ENCODE data around the gene SNCB.

- TF ChIP-seq CTCF (IDR thresholded peaks at IDR 0.05; ENCODE audit: insufficient read depth, low read length) (no peak), REST (IDR thresholded peaks at IDR 0.05; ENCODE audit: insufficient replicate concordance, low read depth) (no peak)
Measured at GRCh38 chr5:176629853-176630680, at the start of gene SNCB, which contains the start of gene EIF4E1B.
